Endodermal cell (in vitro differentiated cells): Measurements from ENCODE around the gene RPLP2. TPM values are rescaled to one million over a fixed set of nuclear protein-coding genes. Genes with fewer than 3 reads are reported as not detected.

ENCODE experiments used
- DNase-seq: peaks from one replicate; pipeline ENCODE4 v3.0.0-alpha.2; 2017
- H3K27ac ChIP-seq: 2 replicates; pipeline ENCODE4 v1.5.1; 2013; ENCODE audit warnings: mild to moderate bottlenecking, low read depth, low read length, moderate library complexity
- H3K27me3 ChIP-seq: 2 replicates; pipeline ENCODE4 v1.6.1; 2013; ENCODE audit warnings: mild to moderate bottlenecking, low read length, moderate library complexity; ENCODE audit not compliant: insufficient read depth, control insufficient read depth, poor library complexity, severe bottlenecking
- H3K36me3 ChIP-seq: 2 replicates; pipeline ENCODE4 v1.7.0; 2013; ENCODE audit warnings: mild to moderate bottlenecking, low read length, moderate library complexity; ENCODE audit not compliant: control insufficient read depth, insufficient read depth
- H3K4me1 ChIP-seq: one replicate; pipeline ENCODE4 v1.7.0; 2013; ENCODE audit warnings: low read length; ENCODE audit not compliant: control insufficient read depth, insufficient read depth
- H3K4me3 ChIP-seq: 2 replicates; pipeline ENCODE4 v1.5.1; 2013; ENCODE audit warnings: mild to moderate bottlenecking, low read length, moderate library complexity
- H3K9ac ChIP-seq: 2 replicates; pipeline ENCODE4 v1.6.1; 2013; ENCODE audit warnings: mild to moderate bottlenecking, low read length, moderate library complexity; ENCODE audit not compliant: poor library complexity, severe bottlenecking; ENCODE audit errors: extremely low read depth
- H3K9me3 ChIP-seq: 2 replicates; pipeline ENCODE4 v1.6.1; 2013; ENCODE audit warnings: mild to moderate bottlenecking, low read length, moderate library complexity; ENCODE audit not compliant: control insufficient read depth
- H3K27ac Mint-ChIP-seq: 2 replicates; pipeline ENCODE4 v1.8.0; 2020; ENCODE audit warnings: mixed read lengths
- H3K27me3 Mint-ChIP-seq: 2 replicates; pipeline ENCODE4 v1.8.0; 2021; ENCODE audit warnings: mild to moderate bottlenecking, mixed read lengths; ENCODE audit not compliant: insufficient read depth
- H3K36me3 Mint-ChIP-seq: 2 replicates; pipeline ENCODE4 v1.8.0; 2020; ENCODE audit warnings: low read depth, mixed read lengths
- H3K4me1 Mint-ChIP-seq: 2 replicates; pipeline ENCODE4 v1.8.0; 2020; ENCODE audit warnings: mixed read lengths
- H3K4me3 Mint-ChIP-seq: 2 replicates; pipeline ENCODE4 v1.8.0; 2020; ENCODE audit warnings: mild to moderate bottlenecking, moderate library complexity, mixed read lengths
- H3K9me3 Mint-ChIP-seq: 2 replicates; pipeline ENCODE4 v1.8.0; 2020; ENCODE audit warnings: mild to moderate bottlenecking, mixed read lengths
- CTCF ChIP-seq: fragments of 200-600 bp; sonication (generic); conservative IDR thresholded peaks from 2 replicates; pipeline ENCODE4 v1.5.0; 2021; ENCODE audit warnings: antibody characterized with exemption, mild to moderate bottlenecking
- WGBS, 2 experiments: methylation state at CpG; one replicate each; pipeline versions ENCODE4 v1.1.5 to v1.1.7; 2013; ENCODE audit warnings: missing lambda C conversion rate in 2 of 2, mixed read lengths in 1 of 2; ENCODE audit not compliant: insufficient coverage in 1 of 2, insufficient read length in 1 of 2; 5-methylcytosine and 5-hydroxymethylcytosine counted together
- total RNA-seq, 2 donors: library from RNA; stranded (reverse); fragmentation: NEBNext Ultra II Directional in 1 of 2; extraction: Animal tissue kit (Norgen Biotek cat#: 25700) in 1 of 2; gene quantifications; 2 replicates in 1 of 2; 3 replicates in 1 of 2; pipeline ENCODE4 v1.2.1, GENCODE V29; 2021

RPLP2 gene
- total RNA-seq, 2 donors from 2014 or later = 1,966 to 2,020 TPM

GRCh38 chr11:858762-859339 is 49.1 kb downstream of the RPLP2 start:
- Mint-ChIP-seq H3K9me3 (no peaks in the 10 kb centered on the region), H3K36me3 (peaks cover 3% of the 10 kb centered on the region), H3K27ac (no peak overlapping the region), H3K4me1 (peaks cover 5% of the 10 kb centered on the region), H3K27me3 (no peaks in the 10 kb centered on the region), H3K4me3 (no peak overlapping the region)
- TF ChIP-seq CTCF = no peak
- Histone ChIP-seq H3K36me3 (no peaks in the 10 kb centered on the region), H3K9ac (no peak overlapping the region), H3K9me3 (no peaks in the 10 kb centered on the region), H3K27ac (no peak overlapping the region), H3K4me1 (no peaks in the 10 kb centered on the region), H3K27me3 (no peaks in the 10 kb centered on the region), H3K4me3 (no peak overlapping the region)
- no peak for DNase-seq
- 80 to 95% methylated on average over 2 to 33 of the region's 37 CpGs for WGBS, 2 experiments

GRCh38 chr11:859394-860131 is 49.8 kb downstream of the RPLP2 start:
- Mint-ChIP-seq H3K27me3 (no peaks in the 10 kb centered on the region), H3K4me3 (no peak overlapping the region), H3K4me1 (peaks cover 5% of the 10 kb centered on the region), H3K36me3 (peaks cover 3% of the 10 kb centered on the region), H3K27ac (no peak overlapping the region), H3K9me3 (no peaks in the 10 kb centered on the region)
- no peak overlapping the region for H3K9ac ChIP-seq
- H3K36me3 ChIP-seq = no peaks in the 10 kb centered on the region
- H3K4me3 ChIP-seq = no peak overlapping the region
- H3K27ac ChIP-seq = no peak overlapping the region
- no peak for TF ChIP-seq CTCF
- no peaks in the 10 kb centered on the region for H3K4me1 ChIP-seq
- 86 to 91% methylated on average over 15 to 19 of the region's 31 CpGs for WGBS, 2 experiments
- no peaks in the 10 kb centered on the region for H3K9me3 ChIP-seq
- H3K27me3 ChIP-seq = no peaks in the 10 kb centered on the region
- DNase-seq = no peak

- Mint-ChIP-seq H3K36me3 (peaks cover 3% of the 10 kb centered on the region), H3K27me3 (no peaks in the 10 kb centered on the region), H3K4me1 (peaks cover 5% of the 10 kb centered on the region), H3K4me3 (no peak overlapping the region), H3K27ac (no peak overlapping the region), H3K9me3 (no peaks in the 10 kb centered on the region)
- H3K36me3 ChIP-seq = no peaks in the 10 kb centered on the region
- H3K4me1 ChIP-seq = no peaks in the 10 kb centered on the region
- no peak for TF ChIP-seq CTCF
- no peaks in the 10 kb centered on the region for H3K9me3 ChIP-seq
- H3K27me3 ChIP-seq = no peaks in the 10 kb centered on the region
- no peak overlapping the region for H3K9ac ChIP-seq
- WGBS, 2 experiments = 90 to 92% methylated on average over 6 to 21 of the region's 21 CpGs
- DNase-seq = no peak
- H3K4me3 ChIP-seq = no peak overlapping the region
- no peak overlapping the region for H3K27ac ChIP-seq
Measured at GRCh38 chr11:860234-861104, 50.7 kb downstream of the RPLP2 start.
